IMR-90 (cell line): ENCODE data around the gene ING2.

Experiments
- BHLHE40 ChIP-seq: fragments of 150-350 bp; IDR thresholded peaks from 2 replicates; pipeline ENCODE4 v1.6.1; 2016; ENCODE audit warnings: mild to moderate bottlenecking, low read depth, low read length
- CEBPB ChIP-seq: IDR thresholded peaks from 2 replicates; pipeline ENCODE4 v1.6.1; 2012; ENCODE audit warnings: low read depth, low read length, improper control_type of control experiment
- CHD1 ChIP-seq: IDR thresholded peaks from 2 replicates; pipeline ENCODE4 v1.6.1; 2012; ENCODE audit warnings: low read depth, low read length, improper control_type of control experiment
- CTCF ChIP-seq: conservative IDR thresholded peaks from 2 replicates; pipeline ENCODE4 v1.5.1; 2012; ENCODE audit warnings: mild to moderate bottlenecking, low read depth, low read length, improper control_type of control experiment
- ELK1 ChIP-seq: fragments of 150-350 bp; IDR thresholded peaks from 2 replicates; pipeline ENCODE4 v1.6.1; 2016; ENCODE audit warnings: low read depth, mild to moderate bottlenecking, low read length, moderate library complexity, borderline replicate concordance
- MAFK ChIP-seq: IDR thresholded peaks from 2 replicates; pipeline ENCODE4 v1.6.1; 2012; ENCODE audit warnings: low read depth, low read length, improper control_type of control experiment
- MAZ ChIP-seq: IDR thresholded peaks from 2 replicates; pipeline ENCODE4 v1.6.1; 2012; ENCODE audit warnings: low read depth, mild to moderate bottlenecking, low read length, improper control_type of control experiment, moderate library complexity, borderline replicate concordance
- MXI1 ChIP-seq: IDR thresholded peaks from 2 replicates; pipeline ENCODE4 v1.6.1; 2012; ENCODE audit warnings: low read depth, mild to moderate bottlenecking, low read length, moderate library complexity, borderline replicate concordance
- POLR2A ChIP-seq: IDR thresholded peaks from 2 replicates; pipeline ENCODE4 v1.6.1; 2012; ENCODE audit warnings: mild to moderate bottlenecking, low read depth, low read length
- RAD21 ChIP-seq: IDR thresholded peaks from 2 replicates; pipeline ENCODE4 v1.6.1; 2012; ENCODE audit warnings: low read length, improper control_type of control experiment
- RCOR1 ChIP-seq: IDR thresholded peaks from 2 replicates; pipeline ENCODE4 v1.6.1; 2012; ENCODE audit warnings: mild to moderate bottlenecking, low read length, improper control_type of control experiment; ENCODE audit not compliant: insufficient replicate concordance
- RFX5 ChIP-seq: IDR thresholded peaks from 2 replicates; pipeline ENCODE4 v1.8.0; 2012; ENCODE audit warnings: low read depth, mild to moderate bottlenecking, low read length, moderate library complexity
- SMC3 ChIP-seq: fragments of 150-350 bp; IDR thresholded peaks from 2 replicates; pipeline ENCODE4 v1.6.1; 2016; ENCODE audit warnings: low read depth, mild to moderate bottlenecking, antibody characterized with exemption, low read length, moderate library complexity

GRCh38 chr4:183540410-183541009 is 35.7 kb downstream of the ING2 start:
- TF ChIP-seq RCOR1 (no peak), CTCF (no peak), MXI1 (no peak), SMC3 (no peak), POLR2A (no peak), CHD1 (no peak), RFX5 (no peak), RAD21 (no peak), MAFK (no peak), MAZ (no peak), ELK1 (no peak), CEBPB (no peak), BHLHE40 (no peak)
